IMR-90 (cell line): ENCODE measurements around the gene USP6NL. TPM values are rescaled to one million over a fixed set of nuclear protein-coding genes. Genes with fewer than 3 reads are reported as not detected.

Source experiments
- ATAC-seq: fragments of 200-7000 bp; cut with Tn5 transposase; 2 replicates; pipeline ENCODE4 v1.9.1; 2020; ENCODE audit warnings: low read depth, mild to moderate bottlenecking, moderate library complexity
- BruUV-seq: library from RNA; stranded (reverse); fragments of 400-500 nt; replicated peaks from 2 replicates; lab custom pipeline; 2021; lab: Mats Ljungman, UMichigan
- CTCF ChIA-PET: fragments of 300-600 bp; formaldehyde crosslinking; extraction: SDS; loops from one replicate; lab custom pipeline; 2021; ENCODE audit warnings: antibody characterized with exemption; lab: Yijun Ruan, JAX
- POLR2A ChIA-PET: fragments of 300-600 bp; sonication (Branson Sonifier 250); formaldehyde crosslinking; loops from one replicate; lab custom pipeline; 2022; ENCODE audit warnings: antibody characterized with exemption; ENCODE audit not compliant: unreplicated experiment; lab: Charles Lee
- DNase-seq: peaks from one replicate; pipeline ENCODE4 v3.0.0; 2013
- H2AFZ ChIP-seq: replicated peaks from 2 replicates; pipeline ENCODE3; 2013; ENCODE audit warnings: low read length, mild to moderate bottlenecking; ENCODE audit not compliant: poor library complexity
- H2AK5ac ChIP-seq: 2 replicates; pipeline ENCODE4 v1.6.1; 2013; ENCODE audit warnings: low read depth, low read length, inconsistent platforms
- H2AK9ac ChIP-seq: replicated peaks from 2 replicates; pipeline ENCODE3; 2013; ENCODE audit warnings: mild to moderate bottlenecking, low read depth, low read length, moderate library complexity; ENCODE audit not compliant: poor library complexity
- H2BK120ac ChIP-seq: 2 replicates; pipeline ENCODE4 v1.6.1; 2013; ENCODE audit warnings: low read depth, low read length, inconsistent platforms
- H2BK15ac ChIP-seq: 3 replicates; pipeline ENCODE4 v1.6.1; 2013; ENCODE audit warnings: low read depth, low read length, inconsistent platforms
- H2BK20ac ChIP-seq: 2 replicates; pipeline ENCODE4 v1.6.1; 2013; ENCODE audit warnings: low read depth, mild to moderate bottlenecking, inconsistent platforms, low read length, moderate library complexity
- H2BK5ac ChIP-seq: 2 replicates; pipeline ENCODE4 v1.6.1; 2013; ENCODE audit warnings: mild to moderate bottlenecking, low read depth, low read length, inconsistent platforms; ENCODE audit not compliant: poor library complexity, severe bottlenecking
- H3K14ac ChIP-seq: replicated peaks from 2 replicates; pipeline ENCODE4 v1.6.1; 2013; ENCODE audit warnings: low read depth, low read length, inconsistent platforms
- H3K18ac ChIP-seq: 2 replicates; pipeline ENCODE4 v1.6.1; 2013; ENCODE audit warnings: low read depth, low read length, control low read depth
- H3K23ac ChIP-seq: 2 replicates; pipeline ENCODE4 v1.6.1; 2013; ENCODE audit warnings: low read depth, low read length, inconsistent platforms
- H3K27ac ChIP-seq: 2 replicates; pipeline ENCODE4 v1.5.1; 2013; ENCODE audit warnings: mild to moderate bottlenecking, control low read depth, low read length; ENCODE audit not compliant: insufficient read depth
- H3K27me3 ChIP-seq: 2 replicates; pipeline ENCODE4 v1.6.1; 2013; ENCODE audit warnings: low read length; ENCODE audit not compliant: control insufficient read depth, insufficient read depth
- H3K36me3 ChIP-seq: 2 replicates; pipeline ENCODE4 v1.6.1; 2013; ENCODE audit warnings: low read length, mixed read lengths; ENCODE audit not compliant: control insufficient read depth, insufficient read depth
- H3K4ac ChIP-seq: 2 replicates; pipeline ENCODE4 v1.6.1; 2013; ENCODE audit warnings: low read depth, low read length, inconsistent platforms
- H3K4me1 ChIP-seq: 2 replicates; pipeline ENCODE4 v1.6.1; 2013; ENCODE audit warnings: low read length, mixed read lengths; ENCODE audit not compliant: control insufficient read depth, insufficient read depth
- H3K4me2 ChIP-seq: 2 replicates; pipeline ENCODE4 v1.6.1; 2013; ENCODE audit warnings: low read depth, mild to moderate bottlenecking, control low read depth, low read length, moderate library complexity
- H3K4me3 ChIP-seq: 2 replicates; pipeline ENCODE4 v1.5.1; 2013; ENCODE audit warnings: low read depth, mild to moderate bottlenecking, control low read depth, low read length, moderate library complexity; ENCODE audit not compliant: insufficient read depth
- H3K56ac ChIP-seq: 2 replicates; pipeline ENCODE4 v1.6.1; 2013; ENCODE audit warnings: low read length, inconsistent platforms; ENCODE audit not compliant: insufficient read depth; ENCODE audit errors: extremely low read depth
- H3K79me1 ChIP-seq, 2 experiments: 2 replicates each; pipeline ENCODE4 v1.6.1; 2013; ENCODE audit warnings: low read length in 2 of 2, inconsistent platforms in 1 of 2, low read depth in 1 of 2
- H3K9ac ChIP-seq: 2 replicates; pipeline ENCODE4 v1.6.1; 2013; ENCODE audit warnings: low read depth, low read length, control low read depth
- H3K9me1 ChIP-seq: 2 replicates; pipeline ENCODE4 v1.6.1; 2013; ENCODE audit warnings: low read length, inconsistent platforms; ENCODE audit not compliant: insufficient read depth
- H3K9me3 ChIP-seq: 2 replicates; pipeline ENCODE4 v1.6.1; 2013; ENCODE audit warnings: low read length; ENCODE audit not compliant: control insufficient read depth, insufficient read depth
- H4K20me1 ChIP-seq: 2 replicates; pipeline ENCODE4 v1.6.1; 2013; ENCODE audit warnings: low read length, inconsistent platforms; ENCODE audit not compliant: insufficient read depth
- H4K5ac ChIP-seq: 2 replicates; pipeline ENCODE4 v1.6.1; 2013; ENCODE audit warnings: mild to moderate bottlenecking, low read depth, low read length, control low read depth
- H4K8ac ChIP-seq, 2 experiments: 2 replicates each; pipeline ENCODE4 v1.6.1; 2013; ENCODE audit warnings: low read depth in 2 of 2, low read length in 2 of 2, control low read depth in 1 of 2, inconsistent platforms in 1 of 2
- H4K91ac ChIP-seq: 2 replicates; pipeline ENCODE4 v1.6.1; 2013; ENCODE audit warnings: low read depth, low read length, inconsistent platforms; ENCODE audit not compliant: insufficient read depth
- BHLHE40 ChIP-seq: fragments of 150-350 bp; IDR thresholded peaks from 2 replicates; pipeline ENCODE4 v1.6.1; 2016; ENCODE audit warnings: mild to moderate bottlenecking, low read depth, low read length
- CEBPB ChIP-seq: IDR thresholded peaks from 2 replicates; pipeline ENCODE4 v1.6.1; 2012; ENCODE audit warnings: low read depth, low read length, improper control_type of control experiment
- FOS ChIP-seq: fragments of 150-350 bp; IDR thresholded peaks from 2 replicates; pipeline ENCODE4 v1.6.1; 2016; ENCODE audit warnings: low read depth, low read length
- MAZ ChIP-seq: IDR thresholded peaks from 2 replicates; pipeline ENCODE4 v1.6.1; 2012; ENCODE audit warnings: low read depth, mild to moderate bottlenecking, low read length, improper control_type of control experiment, moderate library complexity, borderline replicate concordance
- NFE2L2 ChIP-seq: fragments of 150-350 bp; IDR thresholded peaks from 2 replicates; pipeline ENCODE4 v1.6.1; 2016; ENCODE audit warnings: low read depth, mild to moderate bottlenecking, low read length
- WGBS, 2 experiments: methylation state at CpG; one replicate each; pipeline versions ENCODE4 v1.1.5 to v1.1.7; 2013; ENCODE audit warnings: missing lambda C conversion rate in 2 of 2; ENCODE audit not compliant: insufficient read length in 1 of 2; ENCODE audit errors: extremely low coverage in 2 of 2; 5-methylcytosine and 5-hydroxymethylcytosine counted together
- dilution Hi-C: fragments of 300-500 bp; cut with HindIII; formaldehyde crosslinking; loops from one replicate; pipeline ENCODE4 v1.14.3; 2018; ENCODE audit warnings: low sequenced_read_pairs; ENCODE audit not compliant: unreplicated experiment
- in situ Hi-C: fragments of 300-500 bp; cut with MboI; formaldehyde crosslinking; loops from 3 replicates; pipeline ENCODE4 v1.14.3; 2019; ENCODE audit warnings: low sequenced_read_pairs, inconsistent platforms, mixed read lengths
- intact Hi-C: fragments of 100-400 bp; cut with micrococcal nuclease; formaldehyde crosslinking; loops from 2 replicates; pipeline ENCODE4 v1.10.0; 2022
- polyA plus RNA-seq, 3 experiments: library from polyadenylated mRNA; depleted of rRNA; stranded (reverse); fragments of >200 nt; gene quantifications; 2 replicates each; pipeline ENCODE4 v1.2.3, GENCODE V29; 2012; ENCODE audit warnings: low replicate concordance in 1 of 3
- total RNA-seq: library from RNA; depleted of rRNA; stranded (reverse); fragments of >200 nt; gene quantifications from 2 replicates; pipeline ENCODE4 v1.2.3, GENCODE V29; 2012

Gene USP6NL
- total and polyA plus RNA-seq, 2 of the 4 experiments (the other 2 are of a cell fraction), result 7.8 to 9.1 TPM

- Histone ChIP-seq H2AK5ac (no peak overlapping the region), H3K9ac (no peak overlapping the region), H4K20me1 (no peaks in the 10 kb centered on the region), H2BK5ac (no peak overlapping the region), H3K27ac (no peak overlapping the region), H3K18ac (no peak overlapping the region), H3K4me1 (no peaks in the 10 kb centered on the region; the same call in 1 of the 2 replicates), H3K56ac (no peak overlapping the region), H3K79me1 (no peaks in the 10 kb centered on the region), H4K8ac (no peak overlapping the region), H3K4me2 (no peak overlapping the region), H3K9me3 (no peaks in the 10 kb centered on the region), H3K4me3 (no peak overlapping the region), H4K5ac (no peak overlapping the region), H3K14ac (no peak overlapping the region), H2BK20ac (no peak overlapping the region), H3K9me1 (peaks cover 8% of the 10 kb centered on the region; the same call in 1 of the 2 replicates), H2BK120ac (no peak overlapping the region), H3K27me3 (no peaks in the 10 kb centered on the region), H3K36me3 (peaks cover 14% of the 10 kb centered on the region), H2BK15ac (no peak overlapping the region), H3K4ac (no peak overlapping the region), H2AFZ (no peak overlapping the region), H4K91ac (no peak overlapping the region), H3K23ac (no peak overlapping the region), H2AK9ac (no peak overlapping the region)
- dilution Hi-C loops, result no loop called here
- no TSS peak for BruUV-seq
- ChIA-PET POLR2A (no interaction called here), CTCF (interaction anchor here (0.6 kb wide), 1 partner anchor 172 kb away, joined by 3 read pairs; no protein-coding TSS in a partner anchor)
- WGBS, 2 experiments, result no CpG with 5 or more reads among the region's 6 CpGs
- in situ Hi-C loops, result no loop called here
- DNase-seq (no peak), ATAC-seq (no peak)
- no peak for TF ChIP-seq NFE2L2
- TF ChIP-seq CEBPB, result no peak
- TF ChIP-seq BHLHE40, result no peak
- TF ChIP-seq FOS, result no peak
- no peak for TF ChIP-seq MAZ
- intact Hi-C loops, result no loop called here
Observed at GRCh38 chr10:11493646-11494045, 117.8 kb downstream of the USP6NL start.
